MCF 10A (cell line): Measurements from ENCODE around the gene DMXL1. TPM values are rescaled to one million over a fixed set of nuclear protein-coding genes. Genes with fewer than 3 reads are reported as not detected.

Experiments
- BruUV-seq: library from RNA; stranded (reverse); fragments of 400-500 nt; replicated peaks from 2 replicates; lab custom pipeline; 2021; lab: Mats Ljungman, UMichigan
- CTCF ChIA-PET: fragments of 300-600 bp; sonication (Branson Sonifier 250); formaldehyde crosslinking; extraction: SDS; loops from one replicate; lab custom pipeline; 2021; ENCODE audit warnings: antibody characterized with exemption, inconsistent platforms; lab: Yijun Ruan, JAX
- POLR2A ChIA-PET: fragments of 300-600, 350-650 bp; sonication (Branson Sonifier 250); formaldehyde crosslinking; extraction: SDS; loops from one replicate; lab custom pipeline; 2020; ENCODE audit warnings: antibody characterized with exemption, inconsistent platforms; lab: Yijun Ruan, JAX
- DNase-seq: peaks from one replicate; pipeline ENCODE4 v3.0.0-alpha.2; 2018; ENCODE audit not compliant: unreplicated experiment
- H3K27ac Mint-ChIP-seq: one replicate; pipeline ENCODE4 v1.8.0; 2022; ENCODE audit warnings: mild to moderate bottlenecking, low read depth, mixed read lengths; ENCODE audit not compliant: unreplicated experiment
- H3K27me3 Mint-ChIP-seq: one replicate; pipeline ENCODE4 v1.8.0; 2022; ENCODE audit warnings: mixed read lengths; ENCODE audit not compliant: insufficient read depth, unreplicated experiment
- H3K36me3 Mint-ChIP-seq: one replicate; pipeline ENCODE4 v1.8.0; 2022; ENCODE audit warnings: mild to moderate bottlenecking, moderate library complexity, mixed read lengths; ENCODE audit not compliant: insufficient read depth, unreplicated experiment
- H3K4me1 Mint-ChIP-seq: one replicate; pipeline ENCODE4 v1.8.0; 2022; ENCODE audit warnings: mixed read lengths; ENCODE audit not compliant: insufficient read depth, unreplicated experiment
- H3K4me3 Mint-ChIP-seq: one replicate; pipeline ENCODE4 v1.8.0; 2022; ENCODE audit warnings: mild to moderate bottlenecking, moderate library complexity, mixed read lengths; ENCODE audit not compliant: unreplicated experiment
- H3K9me3 Mint-ChIP-seq: one replicate; pipeline ENCODE4 v1.8.0; 2022; ENCODE audit warnings: mixed read lengths; ENCODE audit not compliant: unreplicated experiment
- intact Hi-C: fragments of 100-400 bp; cut with micrococcal nuclease; formaldehyde crosslinking; loops from 2 replicates; pipeline ENCODE4 v1.14.1; 2022
- total RNA-seq: library from RNA; stranded (reverse); gene quantifications from 2 replicates; pipeline ENCODE4 v1.2.3, GENCODE V29; 2022
- TF ChIP-seq, protein P1 (sequence below): fragments of 200-600 bp; IDR thresholded peaks from one replicate; pipeline ENCODE4 v1.8.0; 2022; ENCODE audit warnings: antibody characterized with exemption, mild to moderate bottlenecking; ENCODE audit not compliant: unreplicated experiment

The DMXL1 gene
- total RNA-seq, 1 experiment from 2014 or later = 45.1 TPM

GRCh38 chr5:119212676-119213075 is 141.8 kb downstream of the DMXL1 start:
- no peak overlapping the region for H3K27ac Mint-ChIP-seq
- intact Hi-C loops = no loop called here

GRCh38 chr5:119217183-119217582 is 146.3 kb downstream of the DMXL1 start:
- Mint-ChIP-seq H3K27me3 (no peaks in the 10 kb centered on the region), H3K27ac (no peak overlapping the region), H3K4me3 (no peak overlapping the region), H3K9me3 (no peaks in the 10 kb centered on the region), H3K4me1 (no peaks in the 10 kb centered on the region), H3K36me3 (peaks cover 15% of the 10 kb centered on the region)
- no peak for DNase-seq
- no TSS peak for BruUV-seq
- intact Hi-C loops = no loop called here
- ChIA-PET POLR2A (interaction anchor here (0.5 kb wide), 1 partner anchor 16 kb away, joined by 3 read pairs; no protein-coding TSS in a partner anchor), CTCF (interaction anchor here (1.4 kb wide), 1 partner anchor 118 kb away, joined by 6 read pairs; no protein-coding TSS in a partner anchor)
- TF ChIP-seq, protein P1, sequence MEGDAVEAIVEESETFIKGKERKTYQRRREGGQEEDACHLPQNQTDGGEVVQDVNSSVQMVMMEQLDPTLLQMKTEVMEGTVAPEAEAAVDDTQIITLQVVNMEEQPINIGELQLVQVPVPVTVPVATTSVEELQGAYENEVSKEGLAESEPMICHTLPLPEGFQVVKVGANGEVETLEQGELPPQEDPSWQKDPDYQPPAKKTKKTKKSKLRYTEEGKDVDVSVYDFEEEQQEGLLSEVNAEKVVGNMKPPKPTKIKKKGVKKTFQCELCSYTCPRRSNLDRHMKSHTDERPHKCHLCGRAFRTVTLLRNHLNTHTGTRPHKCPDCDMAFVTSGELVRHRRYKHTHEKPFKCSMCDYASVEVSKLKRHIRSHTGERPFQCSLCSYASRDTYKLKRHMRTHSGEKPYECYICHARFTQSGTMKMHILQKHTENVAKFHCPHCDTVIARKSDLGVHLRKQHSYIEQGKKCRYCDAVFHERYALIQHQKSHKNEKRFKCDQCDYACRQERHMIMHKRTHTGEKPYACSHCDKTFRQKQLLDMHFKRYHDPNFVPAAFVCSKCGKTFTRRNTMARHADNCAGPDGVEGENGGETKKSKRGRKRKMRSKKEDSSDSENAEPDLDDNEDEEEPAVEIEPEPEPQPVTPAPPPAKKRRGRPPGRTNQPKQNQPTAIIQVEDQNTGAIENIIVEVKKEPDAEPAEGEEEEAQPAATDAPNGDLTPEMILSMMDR = no peak

More at GRCh38 chr5:119212676-119213075, 141.8 kb downstream of the DMXL1 start:
- no TSS peak for BruUV-seq
- DNase-seq = no peak
- ChIA-PET POLR2A (interaction anchor here (0.9 kb wide), 1 partner anchor 26 kb away, joined by 3 read pairs; no protein-coding TSS in a partner anchor), CTCF (interaction anchor here (0.7 to 1.1 kb wide), 3 partner anchors 10 to 541 kb away, joined by 3 to 4 read pairs (median 3); no protein-coding TSS in a partner anchor)
- Mint-ChIP-seq H3K9me3 (no peaks in the 10 kb centered on the region), H3K4me3 (no peak overlapping the region), H3K4me1 (no peaks in the 10 kb centered on the region), H3K27me3 (no peaks in the 10 kb centered on the region), H3K36me3 (peaks cover 28% of the 10 kb centered on the region)
- TF ChIP-seq, protein P1 = no peak

DNA sequence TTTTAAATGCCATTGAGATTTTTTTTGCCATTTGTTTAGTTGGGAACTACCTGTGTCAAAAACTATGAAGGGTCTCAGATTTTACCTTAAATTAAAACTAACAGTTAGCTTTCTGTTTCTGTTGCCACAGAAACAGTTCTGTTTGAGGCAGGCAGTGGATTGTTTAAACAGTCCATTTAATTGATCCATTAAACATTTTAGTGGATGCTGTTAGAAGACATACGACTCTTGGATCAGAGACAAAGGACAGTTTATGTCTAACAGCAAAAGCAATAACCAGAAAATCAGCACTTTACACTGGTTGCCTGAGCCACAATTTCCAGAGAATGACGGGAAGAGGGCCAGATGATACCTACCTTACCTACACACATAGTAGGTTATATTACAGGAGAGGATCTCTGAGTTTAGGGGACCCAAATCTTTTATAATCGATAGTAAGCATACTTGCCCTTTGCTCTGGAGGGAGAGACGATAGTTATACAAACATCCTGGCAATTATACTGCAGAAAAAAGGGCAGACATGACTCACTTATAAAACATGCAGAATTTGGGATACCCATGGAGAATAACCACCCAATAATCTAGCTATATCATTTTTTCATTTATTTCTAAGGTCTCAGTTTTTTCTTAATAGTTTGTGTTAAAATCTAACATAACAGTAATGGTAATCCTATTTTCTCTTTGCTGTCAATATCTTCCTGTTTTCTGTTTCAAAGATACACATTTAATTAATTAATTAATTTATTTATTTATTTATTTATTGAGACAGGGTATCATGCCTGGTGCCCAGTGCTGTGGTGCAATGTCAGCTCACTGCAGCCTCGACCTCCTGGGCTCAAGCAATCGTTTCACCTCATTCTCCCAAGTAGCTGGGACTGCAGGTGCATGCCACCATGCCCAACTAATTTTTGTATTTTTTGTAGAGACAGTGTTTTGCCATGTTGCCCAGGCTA is 148.2 kb downstream of the DMXL1 start:
- no peak for DNase-seq
- BruUV-seq = no TSS peak
- Mint-ChIP-seq H3K4me3 (no peak overlapping the region), H3K36me3 (peaks cover 21% of the 10 kb centered on the region), H3K9me3 (no peaks in the 10 kb centered on the region), H3K27me3 (no peaks in the 10 kb centered on the region), H3K4me1 (no peaks in the 10 kb centered on the region), H3K27ac (no peak overlapping the region)
- intact Hi-C loops = no loop called here
- TF ChIP-seq, protein P1 = no peak
- CTCF ChIA-PET = interaction anchor here (0.7 to 1.1 kb wide), 5 partner anchors 12 to 231 kb away, joined by 3 read pairs; partner anchors contain the start of gene DTWD2
- POLR2A ChIA-PET = interaction anchor here (1.0 to 1.3 kb wide), 3 partner anchors 10 to 180 kb away, joined by 3 to 4 read pairs (median 3); no protein-coding TSS in a partner anchor
